ENCODE measurements around the gene MLKL.

GRCh38 chr16:74623214-74623838 lies 77.3 kb downstream of the MLKL start:
- TF ChIP-seq CTCF (IDR thresholded peaks at IDR 0.05) (peak in 2 of 3 donors; percentile 21 to 33), POLR2A (IDR thresholded peaks at IDR 0.05) (no peak), EP300 (IDR thresholded peaks at IDR 0.05) (no peak)

Measured in ovary (tissue), 3 donors.